CD1c-positive myeloid dendritic cell (primary cell): Measurements from ENCODE around the gene MYBPC1.
"Not testable (repeated sequence)": the region's sequence is repeated elsewhere in the genome, so short reads cannot be mapped to it uniquely, and the experiment has no call there.

Experiments used
- DNase-seq: peaks from one replicate; pipeline ENCODE4 v3.0.0-alpha.2; 2016; ENCODE audit errors: extremely low spot score

MYBPC1 gene

DNA sequence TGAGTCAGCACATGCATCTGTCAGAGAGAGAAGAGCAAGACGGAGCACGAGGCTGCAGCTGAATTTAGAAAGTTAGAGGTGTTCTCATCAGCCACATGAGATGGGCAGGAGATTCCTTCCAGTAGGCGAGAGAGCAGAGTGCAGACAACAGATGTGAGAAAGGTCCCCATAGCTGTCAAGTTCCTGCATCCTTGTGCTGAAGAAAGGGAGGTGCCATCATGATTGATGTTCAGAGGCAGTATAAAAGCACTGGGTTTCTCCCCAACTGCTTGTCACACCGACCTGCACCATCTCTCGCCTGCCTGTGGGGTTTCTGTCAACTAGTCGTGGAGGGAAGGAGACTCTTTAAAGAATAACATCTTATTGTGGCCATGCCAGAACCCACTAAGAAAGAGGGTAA lies at the start of gene MYBPC1:
Gene MYBPC1, plus strand, starts transcription at position 272 of the 400 bp plus-strand sequence. Its CDS starts 100 bp downstream, at position 372.
- no peak for DNase-seq

DNA sequence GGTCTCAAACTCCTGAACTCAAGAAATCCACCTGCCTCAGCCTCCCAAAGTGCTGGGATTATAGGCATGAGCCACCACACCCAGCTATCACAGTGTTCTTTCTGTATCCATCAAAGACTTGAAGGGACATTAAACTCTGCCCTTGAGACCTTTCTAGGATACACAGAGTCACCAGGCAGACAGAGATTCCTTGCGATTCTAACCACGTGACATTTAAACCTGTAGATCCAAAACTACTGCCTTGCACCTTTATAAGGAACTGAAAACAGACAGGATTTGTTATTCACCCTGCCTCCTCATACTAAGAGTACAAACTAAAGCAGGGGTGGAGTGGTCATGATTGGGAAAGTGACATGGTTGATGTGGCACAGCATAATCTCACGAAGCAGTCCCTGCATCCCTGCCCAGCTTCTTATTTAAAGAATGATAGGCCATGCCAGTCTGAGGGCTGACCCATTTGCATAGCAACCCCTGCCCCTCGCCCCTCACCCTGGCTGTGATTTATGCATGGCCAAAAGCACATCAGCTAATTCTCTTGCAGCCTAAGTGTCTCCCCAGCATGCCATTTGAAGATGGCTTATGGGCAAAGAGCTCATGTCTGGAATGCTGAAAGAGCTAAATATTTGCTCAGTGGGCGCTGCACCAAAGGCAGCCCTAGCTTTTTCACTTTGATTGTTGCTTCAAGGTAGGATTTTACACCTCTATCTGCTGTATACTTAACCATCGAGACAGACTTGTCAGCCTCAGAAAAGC lies 43.2 kb upstream of the MYBPC1 start:
- DNase-seq = no peak

DNA sequence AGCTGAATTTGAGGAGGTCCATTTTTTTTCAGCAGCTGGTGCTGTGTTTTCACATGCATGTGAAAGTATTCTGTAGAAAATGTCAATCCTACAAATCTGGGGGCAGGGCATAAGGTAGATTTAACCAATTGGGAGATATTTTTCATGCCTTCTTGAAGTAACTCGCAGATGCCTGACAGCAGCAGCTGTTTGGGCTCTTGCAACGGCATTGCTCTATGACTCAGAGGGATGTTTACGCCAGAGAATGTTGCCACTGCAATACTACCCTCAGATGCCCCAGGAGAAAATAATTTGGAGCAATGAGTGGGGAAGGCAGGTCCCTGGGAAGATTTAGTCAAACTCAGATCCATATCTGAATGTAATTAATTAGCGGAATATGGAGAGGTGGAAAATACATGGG lies 42.5 kb upstream of the MYBPC1 start:
- DNase-seq = no peak

- no peak for DNase-seq
These were observed 37.7 kb upstream of the MYBPC1 start for GRCh38 chr12:101557094-101557493.

- not testable (repeated sequence) for DNase-seq
These were observed 36.0 kb upstream of the MYBPC1 start for GRCh38 chr12:101558726-101559125.

DNA sequence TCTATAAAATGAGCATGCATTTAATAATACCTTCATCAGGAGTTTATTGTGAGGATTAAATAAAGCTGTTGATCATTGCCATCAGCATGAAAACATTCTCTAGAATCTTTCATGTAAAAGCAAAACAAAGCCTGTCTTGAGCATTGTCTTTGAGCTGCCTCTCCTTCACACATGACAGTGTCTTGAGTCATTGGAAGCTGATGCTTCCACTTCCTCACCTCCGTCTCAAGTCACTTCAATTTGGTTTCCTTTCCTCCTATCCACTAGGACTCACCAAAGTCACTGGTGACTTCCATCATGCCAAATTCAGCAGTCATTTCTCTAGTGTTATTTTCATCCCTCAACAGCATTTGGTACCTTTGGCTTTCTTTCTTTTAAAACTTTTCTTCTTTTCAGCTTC lies 31.6 kb upstream of the MYBPC1 start:
- DNase-seq = no peak

DNA sequence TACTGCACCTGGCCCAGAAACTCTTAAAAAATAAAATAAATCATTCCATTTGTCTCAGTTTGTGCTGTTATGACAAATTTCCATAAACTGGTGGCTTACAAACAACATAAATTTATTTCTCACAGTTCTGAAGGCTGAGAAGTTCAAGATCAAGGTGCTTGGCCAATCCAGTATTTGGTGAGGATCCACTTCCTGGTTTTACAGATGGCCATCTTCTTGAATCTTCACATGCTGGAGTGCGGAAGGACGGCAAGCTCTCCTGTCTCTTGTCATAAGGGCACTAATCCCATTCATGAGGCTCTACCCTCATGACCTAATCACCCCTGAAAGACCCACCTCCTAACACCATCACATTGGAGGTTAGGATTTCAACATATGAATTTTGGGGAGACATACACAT lies 29.9 kb upstream of the MYBPC1 start:
- DNase-seq = peak; percentile 12

GRCh38 chr12:101566318-101566717 lies 28.5 kb upstream of the MYBPC1 start:
- no peak for DNase-seq

GRCh38 chr12:101567918-101568317 lies 26.9 kb upstream of the MYBPC1 start:
- DNase-seq = no peak

DNA sequence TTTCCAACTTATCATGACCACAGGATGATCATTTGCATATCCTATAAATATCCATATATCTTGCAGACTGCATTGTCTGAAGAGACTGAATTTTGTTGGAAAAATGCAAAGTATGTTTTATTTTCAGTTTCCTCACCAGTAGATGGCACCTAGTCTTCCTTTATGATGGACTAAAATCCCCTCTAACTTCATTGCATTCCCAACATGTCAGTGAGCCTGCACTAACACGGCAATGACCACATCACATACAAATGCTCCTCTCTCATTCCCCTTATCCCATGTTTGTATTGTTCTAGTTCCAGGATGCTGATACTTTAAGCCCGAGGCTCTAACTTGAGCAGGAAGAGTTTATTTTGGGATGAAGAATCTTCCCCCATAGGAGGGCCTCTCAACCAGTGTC lies 24.7 kb upstream of the MYBPC1 start:
- DNase-seq = no peak

- DNase-seq = no peak
These were observed 23.7 kb upstream of the MYBPC1 start for GRCh38 chr12:101571105-101571504.

DNA sequence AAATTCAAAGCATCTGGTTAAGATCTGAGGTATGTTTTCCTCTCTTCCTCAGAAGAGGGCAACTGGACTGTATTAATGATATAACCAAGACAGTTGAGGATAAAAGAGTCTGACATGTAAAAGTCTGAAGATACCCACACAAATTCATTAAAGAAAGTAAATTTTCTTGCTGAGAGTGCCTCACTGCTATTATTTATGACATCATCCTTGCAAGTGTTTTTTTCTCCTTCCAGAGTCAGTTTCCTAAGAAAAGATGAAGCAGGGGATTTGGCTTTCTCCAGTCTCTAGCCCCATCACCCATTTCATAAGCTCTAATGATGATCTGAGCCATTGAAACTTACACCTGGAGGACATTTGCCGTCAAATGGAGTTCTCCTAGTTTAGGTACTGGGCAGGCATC lies 21.0 kb upstream of the MYBPC1 start:
- no peak for DNase-seq

GRCh38 chr12:101578417-101578816 lies 16.4 kb upstream of the MYBPC1 start:
- no peak for DNase-seq

DNA sequence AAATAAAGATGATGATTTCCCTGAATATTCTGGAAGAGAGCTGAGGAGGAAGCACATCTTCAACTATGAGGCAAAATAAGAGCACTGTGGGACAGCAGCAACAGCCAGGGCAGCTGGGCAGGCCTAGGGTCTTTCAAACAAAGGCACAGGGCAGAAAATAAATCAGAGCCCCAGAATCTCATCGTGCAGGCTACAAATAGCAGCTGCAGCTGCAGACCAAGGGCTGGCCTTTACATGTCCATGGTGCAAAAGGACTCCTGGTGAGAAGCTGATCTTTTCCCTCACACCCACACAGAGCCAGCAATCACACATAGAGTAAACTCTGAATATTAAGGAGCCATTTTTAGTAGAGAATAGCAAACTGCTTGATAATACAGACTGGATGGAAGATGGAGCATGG lies 13.6 kb upstream of the MYBPC1 start:
- DNase-seq = no peak

- no peak for DNase-seq
These were observed 11.8 kb upstream of the MYBPC1 start for GRCh38 chr12:101582937-101583336.

DNA sequence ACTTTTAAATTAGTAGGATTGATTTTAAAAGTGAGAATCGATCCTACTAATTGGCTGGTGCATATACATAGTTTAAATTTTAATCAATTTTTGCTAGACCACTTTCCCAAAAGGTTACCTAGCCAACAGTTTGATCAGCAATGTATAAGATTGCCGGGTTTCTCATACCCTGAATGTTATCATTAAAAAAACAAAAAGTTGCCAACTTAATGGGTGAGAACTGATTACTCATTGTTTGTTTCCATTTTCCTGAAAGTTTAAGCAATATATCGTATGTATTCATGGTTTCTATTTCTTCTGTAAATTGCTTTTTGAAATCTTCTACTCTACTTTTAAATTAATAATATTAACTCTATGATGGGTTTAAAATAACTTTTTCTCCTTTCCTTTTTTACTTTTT lies 4.4 kb upstream of the MYBPC1 start:
- no peak for DNase-seq

DNA sequence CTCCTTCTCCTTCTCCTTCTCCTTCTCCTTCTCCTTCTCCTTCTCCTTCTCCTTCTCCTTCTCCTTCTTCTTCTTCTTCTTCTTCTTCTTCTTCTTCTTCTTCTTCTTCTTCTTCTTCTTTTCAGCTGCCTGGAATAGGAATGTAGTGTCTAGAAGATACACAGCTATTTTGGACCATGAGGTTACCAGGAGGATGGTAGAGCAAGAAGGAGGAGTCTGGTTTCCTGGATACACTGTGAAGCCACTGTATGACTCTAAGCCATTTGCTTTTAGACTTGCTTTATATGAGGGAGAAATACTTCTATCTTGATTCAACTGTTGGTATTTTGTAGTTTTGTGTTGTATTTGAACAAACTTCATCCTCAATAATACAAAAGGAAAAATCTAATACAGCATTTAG lies 3.0 kb upstream of the MYBPC1 start:
- DNase-seq = no peak

DNA sequence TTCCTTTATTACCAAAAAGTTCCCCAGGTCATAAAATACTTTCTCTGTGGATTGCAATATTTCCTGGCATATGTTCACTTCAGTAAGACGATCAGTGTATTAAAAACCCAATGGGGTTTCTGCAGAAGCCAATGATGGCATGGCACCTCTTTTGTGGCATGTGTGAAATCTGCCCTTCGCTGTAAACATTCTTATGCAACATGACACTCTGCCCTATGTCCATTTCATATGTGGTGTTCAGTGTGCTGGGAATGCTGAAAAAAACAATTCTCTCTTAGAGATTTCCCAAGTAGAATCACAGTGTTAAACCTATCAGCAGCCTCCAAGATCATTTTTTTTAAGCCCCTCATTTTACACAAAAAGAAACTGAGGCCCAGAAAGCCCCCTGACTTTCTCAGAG lies 2.3 kb upstream of the MYBPC1 start:
- DNase-seq = no peak

- DNase-seq = no peak
These were observed 1.9 kb upstream of the MYBPC1 start for GRCh38 chr12:101592921-101593320.

GRCh38 chr12:101596172-101596571 lies 1.4 kb downstream of the MYBPC1 start:
- no peak for DNase-seq

- no peak for DNase-seq
These were observed 2.4 kb downstream of the MYBPC1 start for GRCh38 chr12:101597164-101597563.

GRCh38 chr12:101598483-101598882 lies 3.7 kb downstream of the MYBPC1 start:
- DNase-seq = no peak

- DNase-seq = no peak
These were observed 4.5 kb downstream of the MYBPC1 start for GRCh38 chr12:101599311-101599710.
